ENCODE measurements around the gene PLEKHG3. TPM values are rescaled to one million over a fixed set of nuclear protein-coding genes. Genes with fewer than 3 reads are reported as not detected.

PLEKHG3 gene
- total RNA-seq, 1 experiment from 2014 or later: 22.4 TPM

GRCh38 chr14:64762044-64763034 lies 58.1 kb downstream of the PLEKHG3 start:
- no peaks in the 10 kb centered on the region for H3K27me3 ChIP-seq
- peak; percentile 97 to 98 for DNase-seq
- H3K36me3 ChIP-seq: no peaks in the 10 kb centered on the region
- H3K27ac ChIP-seq: peak overlapping the region; percentile 86
- H3K9me3 ChIP-seq (replicated peaks): no peaks in the 10 kb centered on the region
- peak overlapping the region; percentile 44 for H3K4me3 ChIP-seq
- peaks cover 51% of the 10 kb centered on the region for H3K4me1 ChIP-seq

DNA sequence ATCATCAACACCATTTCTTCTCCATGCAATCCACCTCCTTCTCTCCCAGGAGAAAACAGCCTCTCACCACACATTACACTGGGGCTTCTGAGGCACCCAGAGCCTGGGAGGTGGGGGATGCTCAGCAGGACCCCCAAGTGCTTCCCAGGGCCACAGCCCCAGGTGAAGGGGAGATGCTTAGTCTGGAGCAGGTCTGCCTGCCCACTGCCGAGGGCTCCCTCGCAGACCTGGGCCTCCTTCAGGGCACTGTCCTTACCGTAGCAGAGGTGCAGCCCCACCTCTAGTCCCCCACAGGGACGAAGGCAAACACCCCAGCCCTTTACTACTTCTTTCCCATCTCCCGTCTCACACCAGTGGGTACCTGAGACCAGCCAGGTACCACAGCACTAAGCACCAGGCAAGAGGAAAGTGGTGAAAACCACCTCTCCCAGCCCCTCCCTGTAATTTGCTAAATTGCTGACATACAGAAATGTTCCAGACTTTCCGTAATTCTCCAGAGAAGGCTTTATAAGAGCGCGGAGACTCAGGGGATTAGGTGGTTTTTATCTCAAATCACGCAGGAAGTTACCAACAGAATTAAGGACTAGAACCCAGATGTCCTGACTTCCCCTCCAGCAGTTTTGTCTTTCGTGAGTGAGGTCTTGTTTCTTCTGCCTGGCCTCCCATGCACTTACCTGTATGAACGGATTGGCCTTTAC lies 59.0 kb downstream of the PLEKHG3 start:
- Histone ChIP-seq H3K9me3 (replicated peaks) (no peaks in the 10 kb centered on the region), H3K27me3 (no peaks in the 10 kb centered on the region), H3K36me3 (no peaks in the 10 kb centered on the region), H3K4me1 (peaks cover 42% of the 10 kb centered on the region), H3K4me3 (peak overlapping the region; percentile 44), H3K27ac (peak overlapping the region; percentile 86)
- DNase-seq: no peak

DNA sequence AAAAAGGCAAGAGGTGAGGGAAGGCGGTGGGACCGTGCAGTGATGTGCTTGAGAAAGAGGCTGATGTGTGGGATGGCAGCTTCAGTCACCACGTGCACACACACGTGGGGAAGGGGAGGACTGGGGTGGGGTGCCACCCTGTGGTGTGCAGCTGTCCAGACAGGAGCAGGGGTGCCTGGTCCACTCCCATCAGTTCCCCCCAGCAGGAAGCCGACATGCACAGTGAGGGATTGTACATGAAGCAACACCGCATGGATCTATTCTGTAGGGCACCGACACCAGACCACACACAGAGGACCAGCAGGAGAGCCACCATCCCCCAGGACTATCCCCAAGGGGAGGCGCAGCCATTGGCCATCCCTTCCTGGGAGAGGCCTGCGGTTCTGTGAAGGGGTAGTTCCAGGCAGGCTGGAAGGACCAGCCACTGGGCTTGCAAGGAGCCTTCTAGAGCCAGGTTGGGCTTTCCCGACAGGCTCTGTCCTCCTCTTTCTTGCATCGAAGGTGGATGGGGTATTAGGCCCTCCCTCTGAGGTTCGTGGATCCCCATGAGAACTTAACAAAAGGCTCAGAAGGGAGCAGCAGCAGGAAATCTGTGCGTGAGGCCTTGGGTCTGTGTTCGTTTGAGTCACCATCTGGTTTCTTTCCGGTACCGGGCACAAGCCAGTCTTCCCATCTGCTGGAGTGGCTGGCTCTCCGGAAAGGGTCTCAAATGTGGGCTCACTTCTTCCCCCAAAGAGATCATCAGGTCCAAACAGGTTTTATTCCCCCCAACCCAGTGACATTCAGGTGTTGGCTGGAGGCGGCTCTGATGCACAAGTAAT lies 59.8 kb downstream of the PLEKHG3 start:
- Histone ChIP-seq H3K27me3 (no peaks in the 10 kb centered on the region), H3K36me3 (no peaks in the 10 kb centered on the region), H3K9me3 (replicated peaks) (no peaks in the 10 kb centered on the region), H3K4me1 (peaks cover 35% of the 10 kb centered on the region), H3K27ac (peak overlapping the region; percentile 86), H3K4me3 (peak overlapping the region; percentile 44)
- peak; percentile 91 to 92 for DNase-seq

GRCh38 chr14:64764641-64765520 lies 60.7 kb downstream of the PLEKHG3 start:
- H3K4me3 ChIP-seq: peak overlapping the region; percentile 44
- peaks cover 29% of the 10 kb centered on the region for H3K4me1 ChIP-seq
- H3K9me3 ChIP-seq (replicated peaks): no peaks in the 10 kb centered on the region
- H3K36me3 ChIP-seq: no peaks in the 10 kb centered on the region
- peak overlapping the region; percentile 86 for H3K27ac ChIP-seq
- DNase-seq: peak; percentile 88 to 93
- H3K27me3 ChIP-seq: no peaks in the 10 kb centered on the region

GRCh38 chr14:64765740-64766302 lies 61.6 kb downstream of the PLEKHG3 start:
- no peak overlapping the region for H3K4me3 ChIP-seq
- H3K27me3 ChIP-seq: no peaks in the 10 kb centered on the region
- H3K36me3 ChIP-seq: no peaks in the 10 kb centered on the region
- peaks cover 26% of the 10 kb centered on the region for H3K4me1 ChIP-seq
- H3K9me3 ChIP-seq (replicated peaks): no peaks in the 10 kb centered on the region
- DNase-seq: no peak
- no peak overlapping the region for H3K27ac ChIP-seq

DNA sequence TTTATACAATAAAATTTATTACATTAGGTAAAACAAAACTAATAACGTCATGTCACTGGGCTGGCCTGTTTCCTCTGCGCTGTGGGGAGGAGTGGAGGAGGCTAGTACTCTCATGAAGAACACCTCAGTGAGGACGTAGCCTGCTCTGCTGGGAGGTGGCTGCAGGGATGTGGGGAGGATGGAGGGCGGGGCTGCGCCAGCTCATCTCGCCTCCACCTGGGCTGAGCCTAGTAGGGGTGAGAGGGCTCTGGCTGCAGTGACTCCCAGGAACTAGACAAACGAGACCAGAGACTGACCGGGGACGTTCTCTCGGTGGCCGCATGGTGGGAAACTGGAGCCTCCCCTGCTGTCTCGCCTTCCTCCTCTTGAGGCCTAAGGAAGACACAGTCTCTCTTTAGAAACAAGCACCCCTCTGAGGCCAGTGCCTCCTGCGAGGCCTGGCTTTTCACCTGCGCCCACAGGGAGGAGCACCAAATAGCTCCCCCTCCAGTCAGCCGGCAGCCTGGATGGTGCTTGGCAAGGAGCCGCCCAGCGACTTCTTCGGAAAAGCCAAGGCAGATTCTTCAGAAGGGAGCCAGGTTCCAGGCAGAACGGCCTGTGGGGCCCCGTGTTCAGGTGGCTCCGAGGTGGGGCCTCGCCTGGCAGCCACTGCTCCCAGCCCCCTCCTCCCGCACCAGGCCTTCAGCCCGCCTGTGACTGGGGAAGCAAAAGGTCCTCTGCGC lies 62.4 kb downstream of the PLEKHG3 start:
- no peak for DNase-seq
- no peak overlapping the region for H3K4me3 ChIP-seq
- no peaks in the 10 kb centered on the region for H3K36me3 ChIP-seq
- no peaks in the 10 kb centered on the region for H3K27me3 ChIP-seq
- H3K27ac ChIP-seq: no peak overlapping the region
- H3K4me1 ChIP-seq: peaks cover 18% of the 10 kb centered on the region
- H3K9me3 ChIP-seq (replicated peaks): no peaks in the 10 kb centered on the region

DNA sequence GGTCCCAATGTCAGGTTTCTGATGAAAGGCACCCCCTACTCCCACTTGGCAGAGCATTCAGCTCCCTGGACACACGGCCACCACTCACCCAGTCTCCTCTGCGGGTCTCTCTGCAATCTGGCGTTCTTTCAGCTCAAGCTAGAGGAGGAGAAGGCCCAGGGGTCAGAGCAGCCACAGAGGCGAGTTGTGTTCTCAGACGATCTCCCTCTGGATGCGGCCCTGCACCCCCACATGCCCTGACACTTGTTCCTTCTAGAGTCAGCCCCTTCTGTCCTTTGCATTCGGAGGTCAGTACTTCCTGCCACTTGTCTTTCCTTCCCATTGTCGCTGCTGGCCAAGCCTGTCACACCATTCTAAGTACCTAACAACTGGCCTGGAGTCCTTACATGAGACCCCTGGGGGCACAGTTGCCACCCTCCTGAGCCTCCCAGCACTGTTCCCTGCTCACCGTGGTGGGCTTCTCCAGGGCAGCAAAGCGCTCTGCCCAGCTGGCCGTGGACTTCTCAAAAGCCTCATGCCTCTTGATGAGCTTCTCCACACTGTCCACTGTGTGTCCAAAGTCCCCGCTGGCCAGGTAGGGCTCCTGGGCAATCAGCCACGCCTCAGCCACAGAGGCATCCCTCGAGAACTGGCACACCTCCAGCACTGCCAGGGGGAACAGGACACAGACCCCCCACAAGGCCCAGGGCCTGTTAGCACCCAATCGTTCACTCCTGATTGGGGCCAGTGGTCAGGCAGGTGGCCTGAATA lies 63.2 kb downstream of the PLEKHG3 start:
- Histone ChIP-seq H3K9me3 (replicated peaks) (no peaks in the 10 kb centered on the region), H3K27ac (no peak overlapping the region), H3K27me3 (no peaks in the 10 kb centered on the region), H3K4me3 (no peak overlapping the region), H3K4me1 (peaks cover 13% of the 10 kb centered on the region), H3K36me3 (no peaks in the 10 kb centered on the region)
- DNase-seq: no peak

DNA sequence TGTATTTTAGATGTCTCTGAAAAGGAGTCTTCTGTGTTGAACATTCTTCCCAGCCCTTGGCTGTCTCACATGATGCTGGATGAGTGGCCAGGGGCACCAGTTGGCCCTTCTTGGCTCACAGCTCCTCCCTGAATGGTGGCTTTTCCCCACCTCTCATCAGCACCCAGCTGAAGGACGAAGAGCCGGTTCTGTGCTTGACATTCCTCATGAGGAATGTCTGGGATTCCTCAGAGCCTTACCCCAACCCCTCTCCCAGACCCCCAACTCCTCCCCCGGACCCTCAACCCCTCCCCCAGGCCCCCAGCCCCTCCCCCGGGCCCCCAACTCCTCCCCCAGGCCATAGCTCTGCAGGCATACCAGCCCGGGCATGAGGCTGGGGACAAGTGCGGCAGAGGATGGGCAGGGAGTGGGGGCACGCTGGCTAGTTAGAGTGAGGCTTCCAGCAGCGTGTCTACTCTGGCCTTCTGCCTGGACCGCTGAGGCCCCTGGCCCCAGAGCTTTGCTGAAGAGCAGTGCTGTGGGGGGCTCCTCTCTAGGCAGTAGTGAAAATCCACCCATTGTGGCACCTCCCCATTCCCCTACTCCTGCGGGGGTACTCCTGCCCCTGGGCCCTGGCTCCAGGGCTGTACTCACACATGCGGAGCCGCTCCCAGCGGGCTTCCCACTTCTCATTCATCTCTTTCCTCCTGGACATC lies 64.3 kb downstream of the PLEKHG3 start:
- Histone ChIP-seq H3K4me3 (no peak overlapping the region), H3K27ac (no peak overlapping the region), H3K9me3 (replicated peaks) (no peaks in the 10 kb centered on the region), H3K36me3 (no peaks in the 10 kb centered on the region), H3K4me1 (peaks cover 1% of the 10 kb centered on the region), H3K27me3 (no peaks in the 10 kb centered on the region)
- DNase-seq: no peak

DNA sequence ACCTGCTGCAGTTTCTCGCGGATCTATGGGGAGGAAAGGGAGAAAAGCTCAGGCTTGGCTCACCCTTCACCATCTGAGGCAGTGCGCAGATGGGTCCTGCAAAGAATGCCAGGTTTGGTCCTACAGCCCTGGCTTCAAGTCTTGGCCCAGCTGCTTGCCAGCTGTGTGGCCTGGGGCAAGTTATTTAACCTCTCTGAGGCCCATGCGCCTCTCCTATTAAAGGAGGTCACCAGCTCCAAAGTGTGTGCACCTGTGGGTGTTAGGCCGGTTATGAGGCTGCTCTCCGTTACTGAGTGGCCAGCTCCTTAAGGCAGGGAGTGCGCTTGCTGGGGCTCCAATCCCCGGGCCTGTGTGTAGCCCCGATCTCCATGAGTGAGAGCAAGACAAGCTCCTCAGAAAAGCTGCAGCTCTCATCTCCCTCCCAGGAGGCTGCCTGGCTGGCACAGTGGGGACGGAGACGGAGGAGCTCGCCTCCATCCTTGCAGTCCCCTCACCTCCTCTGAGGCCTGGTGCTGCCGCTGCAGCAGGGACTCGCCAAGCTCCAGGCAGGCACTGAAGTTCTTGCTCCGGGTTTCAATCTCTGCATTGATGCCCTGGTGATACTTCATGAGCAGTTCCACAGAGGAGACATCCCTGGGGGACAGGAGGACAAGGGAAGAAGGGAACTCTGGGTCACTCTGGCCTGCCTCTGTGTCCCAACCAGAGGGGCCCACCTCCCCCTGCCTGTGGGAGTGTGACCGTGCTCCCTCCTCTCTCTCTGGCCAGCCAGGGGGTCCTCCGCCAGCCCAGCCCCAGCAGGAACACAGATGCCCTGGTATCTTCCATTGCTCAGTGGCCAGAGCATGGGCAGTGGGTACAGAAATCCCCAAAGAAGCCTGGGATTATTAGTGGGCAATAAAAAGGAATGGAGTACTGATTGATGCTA lies 65.1 kb downstream of the PLEKHG3 start:
- no peak for DNase-seq
- no peaks in the 10 kb centered on the region; the same call in 1 of the 2 replicates for H3K9me3 ChIP-seq (replicated peaks)
- no peaks in the 10 kb centered on the region for H3K36me3 ChIP-seq
- H3K27me3 ChIP-seq: no peaks in the 10 kb centered on the region
- no peak overlapping the region for H3K4me3 ChIP-seq
- no peak overlapping the region for H3K27ac ChIP-seq
- no peaks in the 10 kb centered on the region for H3K4me1 ChIP-seq

DNA sequence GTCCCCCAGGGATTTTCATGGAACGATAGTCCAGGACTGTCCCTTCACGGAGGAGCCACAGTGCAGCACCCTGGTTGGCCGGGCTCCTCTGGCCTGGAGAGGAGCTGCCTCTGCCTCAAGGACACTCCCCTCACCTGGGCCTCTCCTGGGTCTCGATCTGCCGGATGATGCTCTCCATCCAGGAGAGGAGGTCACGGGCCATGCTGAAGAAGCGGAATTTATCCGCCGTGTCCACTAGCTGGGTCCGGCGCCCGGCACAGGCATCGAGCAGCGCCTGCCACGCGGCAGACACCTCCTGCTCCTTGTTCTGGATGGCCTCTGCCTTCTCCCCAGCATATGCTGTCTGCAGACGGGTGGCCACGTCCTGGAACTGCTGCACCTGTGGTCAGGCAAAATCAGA lies 66.5 kb downstream of the PLEKHG3 start:
- Histone ChIP-seq H3K4me1 (no peaks in the 10 kb centered on the region), H3K4me3 (no peak overlapping the region), H3K27ac (no peak overlapping the region), H3K27me3 (no peaks in the 10 kb centered on the region), H3K36me3 (no peaks in the 10 kb centered on the region), H3K9me3 (replicated peaks) (no peaks in the 10 kb centered on the region; the same call in 1 of the 2 replicates)
- no peak for DNase-seq

- Histone ChIP-seq H3K27me3 (no peaks in the 10 kb centered on the region), H3K9me3 (replicated peaks) (no peaks in the 10 kb centered on the region; the same call in 1 of the 2 replicates), H3K4me1 (no peaks in the 10 kb centered on the region), H3K27ac (no peak overlapping the region), H3K36me3 (no peaks in the 10 kb centered on the region), H3K4me3 (no peak overlapping the region)
- no peak for DNase-seq
These were observed 66.9 kb downstream of the PLEKHG3 start for GRCh38 chr14:64771161-64771560.

Measured in SJCRH30 (cell line).